ENCODE data around the gene FAM222A. TPM values are rescaled to one million over a fixed set of nuclear protein-coding genes. Genes with fewer than 3 reads are reported as not detected.

FAM222A gene
- total RNA-seq, 1 experiment from 2014 or later = 3.7 TPM

GRCh38 chr12:109753054-109753401 is 39.4 kb downstream of the FAM222A start:
- TF ChIP-seq JUND (IDR thresholded peaks at IDR 0.05) = no peak
- TF ChIP-seq SIN3A (IDR thresholded peaks at IDR 0.05; ENCODE audit: low read depth) = no peak
- H3K4me2 ChIP-seq (ENCODE audit: low read length) = no peak overlapping the region
- ChIA-PET CTCF (interaction anchor here (1.2 kb wide), 1 partner anchor 11 kb away, joined by 3 read pairs; no protein-coding TSS in a partner anchor), POLR2A (no interaction called here), RAD21 (ENCODE audit: low non-redundant PET in 1 of 2, low total read pairs in 2 of 2, uncharacterized antibody in 2 of 2, unreplicated experiment in 2 of 2) (no interaction called here)
- no TSS peak for BruUV-seq (replicated peaks)
- intact Hi-C loops (cut with micrococcal nuclease) = no loop called here
- H3K9me3 ChIP-seq (ENCODE audit: control insufficient read depth in 1 of 2, insufficient read depth in 1 of 2, low read depth in 1 of 2, low read length in 2 of 2) = peaks cover 0 to 5% of the 10 kb centered on the region in 2 experiments; a peak in 1 of 4 replicates
- H3K27me3 ChIP-seq (ENCODE audit: insufficient read depth, low read length) = no peaks in the 10 kb centered on the region
- H3K9ac ChIP-seq (ENCODE audit: low read length) = no peak overlapping the region
- DNase-seq (ENCODE audit: low read depth, low spot score) (no peak), ATAC-seq (no peak)
- H3K79me2 ChIP-seq (ENCODE audit: insufficient read depth, low read length) = no peaks in the 10 kb centered on the region
- no peaks in the 10 kb centered on the region for H3K36me3 ChIP-seq (ENCODE audit: control insufficient read depth in 1 of 2, insufficient read depth in 2 of 2, low read length in 2 of 2)
- H3K4me3 ChIP-seq (replicated peaks in 1 of 2; ENCODE audit: low read depth in 1 of 2, low read length in 2 of 2) = no peak overlapping the region
- H3K27ac ChIP-seq (ENCODE audit: low read depth, low read length) = no peak overlapping the region
- H3K4me1 ChIP-seq (ENCODE audit: control insufficient read depth in 1 of 2, insufficient read depth in 2 of 2, low read length in 2 of 2) = no peaks in the 10 kb centered on the region
- no peaks in the 10 kb centered on the region for H3K9me2 ChIP-seq (ENCODE audit: insufficient read depth)
- H2AFZ ChIP-seq (ENCODE audit: low read depth, low read length, poor library complexity, severe bottlenecking) = no peak overlapping the region
- no peaks in the 10 kb centered on the region for H4K20me1 ChIP-seq (ENCODE audit: insufficient read depth)

GRCh38 chr12:109753959-109754358 is 40.3 kb downstream of the FAM222A start:
- no peak overlapping the region for H3K27ac ChIP-seq (ENCODE audit: low read depth, low read length)
- ChIA-PET POLR2A (no interaction called here), RAD21 (ENCODE audit: low non-redundant PET in 1 of 2, low total read pairs in 2 of 2, uncharacterized antibody in 2 of 2, unreplicated experiment in 2 of 2) (no interaction called here), CTCF (interaction anchor here (0.7 to 1.2 kb wide), 2 partner anchors 10 to 158 kb away, joined by 3 read pairs; no protein-coding TSS in a partner anchor)
- no peaks in the 10 kb centered on the region for H3K4me1 ChIP-seq (ENCODE audit: control insufficient read depth in 1 of 2, insufficient read depth in 2 of 2, low read length in 2 of 2)
- no peaks in the 10 kb centered on the region for H3K79me2 ChIP-seq (ENCODE audit: insufficient read depth, low read length)
- H4K20me1 ChIP-seq (ENCODE audit: insufficient read depth) = no peaks in the 10 kb centered on the region
- intact Hi-C loops (cut with micrococcal nuclease) = no loop called here
- no peak overlapping the region for H3K9ac ChIP-seq (ENCODE audit: low read length)
- DNase-seq (ENCODE audit: low read depth, low spot score) (no peak), ATAC-seq (no peak)
- H3K27me3 ChIP-seq (ENCODE audit: insufficient read depth, low read length) = no peaks in the 10 kb centered on the region
- peaks cover 0 to 5% of the 10 kb centered on the region in 2 experiments; a peak in 1 of 4 replicates for H3K9me3 ChIP-seq (ENCODE audit: control insufficient read depth in 1 of 2, insufficient read depth in 1 of 2, low read depth in 1 of 2, low read length in 2 of 2)
- BruUV-seq (replicated peaks) = no TSS peak
- H3K9me2 ChIP-seq (ENCODE audit: insufficient read depth) = no peaks in the 10 kb centered on the region
- H3K4me3 ChIP-seq (replicated peaks in 1 of 2; ENCODE audit: low read depth in 1 of 2, low read length in 2 of 2) = no peak overlapping the region
- H2AFZ ChIP-seq (ENCODE audit: low read depth, low read length, poor library complexity, severe bottlenecking) = no peak overlapping the region
- TF ChIP-seq EGR1 (IDR thresholded peaks at IDR 0.05; ENCODE audit: low read depth) = no peak
- TF ChIP-seq FOSL1 (IDR thresholded peaks at IDR 0.05; ENCODE audit: low read depth) = no peak
- TF ChIP-seq ATF3 (IDR thresholded peaks at IDR 0.05) = no peak
- no peak for TF ChIP-seq CEBPB (IDR thresholded peaks at IDR 0.05; ENCODE audit: low read depth)
- no peak for TF ChIP-seq CTCF (IDR thresholded peaks at IDR 0.05 in 2 of 3, conservative IDR thresholded peaks at IDR 0.05 in 1 of 3; ENCODE audit: borderline replicate concordance in 1 of 3, insufficient read depth in 1 of 3, low read depth in 2 of 3, low read length in 2 of 3)
- TF ChIP-seq ZNF274 (IDR thresholded peaks at IDR 0.05; ENCODE audit: low read depth, low read length) = no peak
- no peak for TF ChIP-seq SP1 (IDR thresholded peaks at IDR 0.05; ENCODE audit: low read depth)
- TF ChIP-seq JUND (IDR thresholded peaks at IDR 0.05) = no peak
- TF ChIP-seq ZBTB33 (IDR thresholded peaks at IDR 0.05; ENCODE audit: extremely low read depth, insufficient replicate concordance, low read length) = no peak
- TF ChIP-seq CBX3 (IDR thresholded peaks at IDR 0.05; ENCODE audit: low read depth) = no peak
- no peak for TF ChIP-seq EZH2 (IDR thresholded peaks at IDR 0.05)
- no peak for TF ChIP-seq POLR2AphosphoS5 (IDR thresholded peaks at IDR 0.05; ENCODE audit: low read depth, low read length)
- no peak for TF ChIP-seq EZH2phosphoT487 (IDR thresholded peaks at IDR 0.05; ENCODE audit: borderline replicate concordance)
- TF ChIP-seq SIN3A (IDR thresholded peaks at IDR 0.05; ENCODE audit: low read depth) = no peak
- TF ChIP-seq ELF1 (IDR thresholded peaks at IDR 0.05; ENCODE audit: borderline replicate concordance, low read depth) = no peak
- TF ChIP-seq YY1 (IDR thresholded peaks at IDR 0.05; ENCODE audit: extremely low read depth, insufficient replicate concordance, low read depth, low read length) = no peak
- no peak for TF ChIP-seq TCF7L2 (IDR thresholded peaks at IDR 0.05; ENCODE audit: borderline replicate concordance, extremely low read depth, insufficient read depth, insufficient read length)
- no peak for TF ChIP-seq POLR2A (IDR thresholded peaks at IDR 0.05; ENCODE audit: borderline replicate concordance, extremely low read depth, insufficient read depth, insufficient read length)
- no peaks in the 10 kb centered on the region for H3K36me3 ChIP-seq (ENCODE audit: control insufficient read depth in 1 of 2, insufficient read depth in 2 of 2, low read length in 2 of 2)
- no peak overlapping the region for H3K4me2 ChIP-seq (ENCODE audit: low read length)
